Esophagus (tissue), 2 donors: Measurements from ENCODE around the gene LBHD2. TPM values are rescaled to one million over a fixed set of nuclear protein-coding genes. Genes with fewer than 3 reads are reported as not detected.

Experiments
- H3K27ac ChIP-seq, 2 donors: one replicate each; pipeline ENCODE4 v1.5.1; 2013; ENCODE audit warnings: low read depth in 2 of 2, mild to moderate bottlenecking in 2 of 2, inconsistent platforms in 1 of 2, low read length in 1 of 2, moderate library complexity in 1 of 2
- H3K27me3 ChIP-seq, 2 donors: one replicate each; pipeline ENCODE4 v1.6.1; 2013; ENCODE audit warnings: low read length in 2 of 2, control low read depth in 1 of 2, mild to moderate bottlenecking in 1 of 2; ENCODE audit not compliant: insufficient read depth in 2 of 2, control insufficient read depth in 1 of 2
- H3K36me3 ChIP-seq, 2 donors: one replicate each; pipeline ENCODE4 v1.6.1; 2013; ENCODE audit warnings: low read length in 1 of 2; ENCODE audit not compliant: control insufficient read depth in 2 of 2, insufficient read depth in 2 of 2
- H3K4me1 ChIP-seq, 2 donors: one replicate each; pipeline ENCODE4 v1.6.1; 2013; ENCODE audit warnings: low read length in 1 of 2; ENCODE audit not compliant: control insufficient read depth in 2 of 2, insufficient read depth in 2 of 2
- H3K4me3 ChIP-seq, 2 donors: one replicate each; pipeline ENCODE4 v1.5.1; 2013; ENCODE audit warnings: low read length in 2 of 2, mild to moderate bottlenecking in 2 of 2, low read depth in 1 of 2, moderate library complexity in 1 of 2
- H3K9me3 ChIP-seq, 2 donors: one replicate each; pipeline ENCODE4 v1.6.1; 2013; ENCODE audit warnings: mild to moderate bottlenecking in 2 of 2, low read depth in 1 of 2, low read length in 1 of 2, moderate library complexity in 1 of 2; ENCODE audit not compliant: control insufficient read depth in 2 of 2, insufficient read depth in 1 of 2
- WGBS, 2 donors: extraction: QIAGEN DNeasy Blood & Tissue Kit; methylation state at CpG; one replicate each; pipeline ENCODE4 v1.1.7; 2013; 5-methylcytosine and 5-hydroxymethylcytosine counted together
- polyA plus RNA-seq, 2 donors: library from polyadenylated mRNA; stranded (reverse); fragments of 200-250 nt; gene quantifications; one replicate each; pipeline ENCODE4 v1.2.3, GENCODE V29; 2013
- donor health status: healthy with polysubstance abuse.
- donor health status: Bipolar disorder and iron deficiency.

The LBHD2 gene
- polyA plus RNA-seq, 2 donors, result not detected

GRCh38 chr14:103102689-103103260, 18.8 kb downstream of the LBHD2 start:
- peak overlapping the region in 1 of 2 donors; percentile 10 for H3K4me3 ChIP-seq
- H3K27me3 ChIP-seq, result peaks cover 0 to 10% of the 10 kb centered on the region in 2 donors
- H3K36me3 ChIP-seq, result no peaks in the 10 kb centered on the region
- H3K4me1 ChIP-seq, result peaks cover 0 to 12% of the 10 kb centered on the region in 2 donors
- H3K9me3 ChIP-seq, result peaks cover 0 to 3% of the 10 kb centered on the region in 2 donors
- WGBS, 2 donors, result 34 to 55% methylated on average over 39 of the region's 39 CpGs
- H3K27ac ChIP-seq, result no peak overlapping the region

DNA sequence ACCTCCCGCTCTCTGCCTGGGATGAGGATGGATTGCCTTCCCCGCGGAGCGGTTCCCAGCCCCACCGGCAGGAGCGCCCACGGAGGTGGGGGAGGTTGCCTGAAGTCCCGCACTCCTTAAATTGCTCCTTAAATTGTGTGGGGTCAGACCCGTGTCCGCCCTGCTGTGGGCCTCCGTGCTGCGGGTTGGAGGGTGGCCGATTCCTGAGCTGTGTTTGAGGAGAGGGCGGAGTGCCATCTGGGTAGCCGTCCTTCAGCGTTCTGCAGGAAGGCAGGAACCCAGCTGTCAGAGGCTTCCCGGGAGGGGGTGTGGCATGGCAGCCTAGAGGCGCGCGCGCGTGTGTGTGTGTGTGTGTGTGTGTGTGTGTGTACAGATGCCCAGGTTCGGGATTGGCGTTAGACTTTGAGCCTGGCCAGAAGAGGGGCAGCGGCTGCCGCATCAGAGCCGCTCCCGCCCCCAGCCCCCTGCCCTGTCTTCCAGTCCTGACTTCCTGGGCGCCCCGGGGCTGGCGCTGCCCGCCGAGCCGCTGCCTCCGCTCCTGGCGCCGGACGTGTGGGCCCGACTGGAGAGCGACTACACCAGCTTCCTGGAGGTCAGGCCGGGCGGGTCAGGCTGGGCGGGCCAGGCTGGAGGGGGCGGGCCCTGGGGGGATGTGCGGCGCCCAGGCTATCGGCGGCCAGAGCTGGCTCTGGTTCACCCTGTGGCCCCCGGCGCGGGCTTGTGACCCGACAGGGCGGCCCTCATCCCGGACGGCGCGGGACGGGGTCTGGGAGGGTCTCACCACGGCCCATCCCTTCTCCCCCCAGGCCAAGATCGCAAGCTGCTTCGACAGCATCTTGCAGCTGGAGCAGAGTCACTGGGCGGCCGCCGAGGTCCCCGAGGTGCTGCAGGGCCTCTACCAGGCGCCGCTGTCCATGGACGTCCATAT, 19.7 kb downstream of the LBHD2 start:
- peak overlapping the region; percentile 22 to 28 for H3K4me3 ChIP-seq
- H3K27ac ChIP-seq, result no peak overlapping the region
- no peaks in the 10 kb centered on the region for H3K36me3 ChIP-seq
- peaks cover 0 to 12% of the 10 kb centered on the region in 2 donors for H3K4me1 ChIP-seq
- H3K27me3 ChIP-seq, result peaks cover 0 to 10% of the 10 kb centered on the region in 2 donors
- peaks cover 0 to 3% of the 10 kb centered on the region in 2 donors for H3K9me3 ChIP-seq
- 8 to 9% methylated on average over 53 to 68 of the region's 68 CpGs for WGBS, 2 donors

DNA sequence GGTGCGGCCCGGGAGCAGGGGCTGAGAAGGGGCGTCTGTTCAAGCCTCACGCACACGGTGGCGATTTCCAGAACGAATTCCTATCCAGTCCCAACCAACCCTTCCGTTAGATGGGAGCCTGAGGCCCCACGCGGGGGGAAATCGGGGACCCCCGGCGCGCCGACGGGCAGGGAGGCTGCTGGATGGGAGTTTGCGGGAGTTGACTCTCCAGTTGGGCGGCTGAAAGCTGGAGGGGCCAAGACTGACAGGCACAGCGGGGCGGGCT, 20.3 kb downstream of the LBHD2 start:
- H3K4me3 ChIP-seq, result no peak overlapping the region
- peaks cover 0 to 12% of the 10 kb centered on the region in 2 donors for H3K4me1 ChIP-seq
- 10 to 11% methylated on average over 20 of the region's 20 CpGs for WGBS, 2 donors

DNA sequence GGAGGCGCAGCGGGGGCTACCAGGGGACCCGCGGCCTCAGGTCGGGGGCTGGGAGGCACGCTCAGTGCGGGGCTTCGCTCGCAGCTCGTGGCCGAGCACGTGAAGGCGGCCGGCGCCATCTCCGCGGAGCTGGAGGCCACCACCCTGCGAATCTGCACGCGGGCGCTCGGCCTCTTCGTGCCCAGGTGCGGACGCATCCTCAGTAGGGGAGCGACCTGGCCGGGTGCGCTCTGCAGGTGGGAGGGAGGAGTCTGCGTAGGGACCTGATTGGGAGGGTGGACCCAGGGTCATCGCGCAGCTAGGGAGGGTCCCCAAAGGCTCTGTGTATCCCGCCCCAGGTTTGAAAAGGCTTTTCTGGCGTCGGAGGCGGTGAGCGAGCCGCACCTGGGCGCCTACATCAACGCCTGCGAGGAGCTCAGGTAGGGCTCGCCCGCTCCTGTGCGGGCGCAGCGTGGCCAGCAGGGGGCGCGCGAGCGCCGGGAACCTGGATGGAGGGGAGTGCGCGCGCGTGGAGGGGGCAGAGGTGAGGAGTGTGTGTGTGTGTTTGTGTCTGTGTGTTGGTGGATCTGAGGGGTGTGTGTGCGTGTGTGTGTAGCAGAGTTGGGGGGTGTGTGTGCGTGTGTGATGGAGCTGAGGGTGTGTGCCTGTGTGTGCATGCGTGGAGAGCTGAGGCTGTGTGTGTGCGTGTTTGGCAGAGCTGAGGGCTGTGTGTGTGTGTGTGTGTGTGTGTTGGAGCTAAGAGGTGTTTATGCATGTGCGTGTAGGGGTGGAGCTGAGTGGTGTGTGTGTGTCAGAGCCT, 20.8 kb downstream of the LBHD2 start:
- no peak overlapping the region for H3K27ac ChIP-seq
- H3K36me3 ChIP-seq, result no peaks in the 10 kb centered on the region
- peaks cover 0 to 12% of the 10 kb centered on the region in 2 donors for H3K4me1 ChIP-seq
- 3 to 5% methylated on average over 57 to 59 of the region's 59 CpGs for WGBS, 2 donors
- peaks cover 0 to 10% of the 10 kb centered on the region in 2 donors for H3K27me3 ChIP-seq
- no peak overlapping the region for H3K4me3 ChIP-seq
- H3K9me3 ChIP-seq, result peaks cover 0 to 3% of the 10 kb centered on the region in 2 donors

More for the DNA sequence above, 20.3 kb downstream of the LBHD2 start:
- Histone ChIP-seq H3K36me3 (no peaks in the 10 kb centered on the region), H3K9me3 (peaks cover 0 to 3% of the 10 kb centered on the region in 2 donors), H3K27me3 (peaks cover 0 to 10% of the 10 kb centered on the region in 2 donors), H3K27ac (no peak overlapping the region)

DNA sequence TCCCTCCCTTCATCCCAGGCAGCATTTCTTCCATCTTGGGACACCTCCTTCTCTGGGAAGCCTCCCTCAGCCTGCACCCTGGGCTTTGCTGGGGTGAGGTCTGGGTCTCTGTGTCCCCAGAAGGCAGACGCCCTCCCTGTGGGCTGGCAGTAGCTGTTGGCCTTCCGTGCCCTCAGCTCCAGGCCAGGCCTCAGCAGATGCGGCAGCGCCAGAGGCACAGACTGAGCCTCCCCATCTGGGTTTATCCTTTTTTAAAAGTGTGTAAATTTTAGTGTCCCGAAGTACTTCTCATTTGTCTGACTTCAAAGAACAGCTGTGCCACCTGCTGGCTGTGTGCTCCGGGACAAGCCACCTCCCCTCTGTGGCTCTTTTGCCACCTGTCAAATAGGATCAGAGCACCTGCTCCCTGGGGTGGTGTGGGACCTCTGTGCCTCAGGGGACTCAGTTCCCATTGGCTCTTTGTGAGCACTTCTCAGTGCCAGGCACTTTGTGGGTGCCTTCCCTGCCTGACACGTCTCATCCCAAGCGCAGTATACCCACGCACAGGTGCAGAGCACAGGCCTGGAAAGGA, 21.7 kb downstream of the LBHD2 start:
- Histone ChIP-seq H3K36me3 (no peaks in the 10 kb centered on the region), H3K27me3 (peaks cover 0 to 10% of the 10 kb centered on the region in 2 donors), H3K27ac (no peak overlapping the region), H3K4me1 (peaks cover 0 to 18% of the 10 kb centered on the region in 2 donors), H3K4me3 (no peak overlapping the region), H3K9me3 (peaks cover 0 to 3% of the 10 kb centered on the region in 2 donors)
- 57 to 61% methylated on average over 9 of the region's 9 CpGs for WGBS, 2 donors

DNA sequence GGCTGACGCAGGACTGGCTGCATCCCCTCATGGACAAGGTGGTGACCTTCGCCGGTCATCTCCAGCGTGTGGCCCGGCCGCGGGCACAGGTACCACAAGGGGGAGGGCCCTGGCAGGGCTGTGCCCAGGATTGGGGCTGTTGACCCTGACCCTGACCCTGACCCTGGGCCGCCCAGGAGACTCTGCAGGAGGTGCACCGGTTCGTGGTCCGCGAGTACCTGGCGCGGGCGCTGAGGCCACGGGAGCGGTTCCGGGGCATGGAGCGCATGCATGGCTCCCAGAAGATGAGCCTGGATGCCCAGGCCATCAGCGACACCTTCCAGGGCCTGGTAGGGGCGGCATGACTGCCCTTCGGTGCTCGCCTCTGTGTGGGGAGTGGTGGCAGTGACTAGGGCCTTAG, 23.4 kb downstream of the LBHD2 start:
- H3K4me1 ChIP-seq, result peaks cover 9 to 32% of the 10 kb centered on the region in 2 donors

GRCh38 chr14:103107941-103108748, 24.1 kb downstream of the LBHD2 start:
- Histone ChIP-seq H3K4me3 (no peak overlapping the region), H3K9me3 (no peaks in the 10 kb centered on the region), H3K36me3 (no peaks in the 10 kb centered on the region), H3K27me3 (peaks cover 0 to 10% of the 10 kb centered on the region in 2 donors), H3K4me1 (peaks cover 11 to 36% of the 10 kb centered on the region in 2 donors), H3K27ac (no peak overlapping the region)
- 85 to 88% methylated on average over 28 of the region's 28 CpGs for WGBS, 2 donors

More for the DNA sequence above, 23.4 kb downstream of the LBHD2 start:
- Histone ChIP-seq H3K36me3 (no peaks in the 10 kb centered on the region), H3K9me3 (no peaks in the 10 kb centered on the region), H3K27me3 (peaks cover 0 to 10% of the 10 kb centered on the region in 2 donors), H3K4me3 (no peak overlapping the region), H3K27ac (no peak overlapping the region)
- WGBS, 2 donors, result 94 to 95% methylated on average over 23 of the region's 23 CpGs

DNA sequence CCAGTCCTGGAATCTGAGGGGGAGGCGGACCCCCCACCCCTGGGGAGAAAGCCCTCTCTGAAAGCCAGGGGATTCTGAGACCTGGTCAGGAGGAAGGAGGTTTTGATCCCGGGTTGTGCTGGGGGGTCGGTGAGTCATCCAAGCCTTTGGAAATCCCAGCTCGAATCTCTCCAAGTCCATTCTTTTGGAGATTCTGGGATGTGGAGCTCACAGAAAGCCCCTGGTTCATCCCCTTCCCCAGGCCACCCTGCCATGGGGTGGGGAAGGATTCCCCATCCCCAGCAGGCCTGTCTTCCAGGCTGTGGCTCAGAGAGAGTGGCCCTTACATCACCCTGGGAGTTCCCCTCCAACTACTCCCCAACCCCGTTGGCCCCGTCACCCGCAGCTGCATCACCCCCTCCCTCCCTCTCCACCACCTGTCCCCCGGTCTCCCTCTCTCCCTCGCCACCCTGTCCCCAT, 24.8 kb downstream of the LBHD2 start:
- peaks cover 0 to 10% of the 10 kb centered on the region in 2 donors for H3K27me3 ChIP-seq
- WGBS, 2 donors, result 28 to 38% methylated on average over 9 of the region's 9 CpGs
- no peak overlapping the region for H3K4me3 ChIP-seq
- H3K27ac ChIP-seq, result no peak overlapping the region
- no peaks in the 10 kb centered on the region for H3K9me3 ChIP-seq
- H3K36me3 ChIP-seq, result no peaks in the 10 kb centered on the region
- peaks cover 11 to 31% of the 10 kb centered on the region in 2 donors for H3K4me1 ChIP-seq
